Lower lobe of right lung (tissue), 2 donors: ENCODE measurements around the gene ZNF462. TPM values are rescaled to one million over a fixed set of nuclear protein-coding genes. Genes with fewer than 3 reads are reported as not detected.

Source experiments
- ATAC-seq, 2 donors: fragments of 200-7000 bp; cut with Tn5 transposase; one replicate each; pipeline ENCODE4 v1.9.1; 2020 to 2022; ENCODE audit warnings: mild to moderate bottlenecking in 2 of 2, moderate library complexity in 2 of 2
- DNase-seq: peaks from one replicate; pipeline ENCODE4 v3.0.0-alpha.2; 2020
- H3K27ac ChIP-seq: fragments of 200-600 bp; one replicate; pipeline ENCODE4 v1.8.0; 2022
- H3K27me3 ChIP-seq: fragments of 200-600 bp; one replicate; pipeline ENCODE4 v1.8.0; 2022; ENCODE audit warnings: low read depth
- H3K36me3 ChIP-seq: fragments of 200-600 bp; one replicate; pipeline ENCODE4 v1.8.0; 2022; ENCODE audit warnings: mild to moderate bottlenecking
- H3K4me1 ChIP-seq: fragments of 200-600 bp; one replicate; pipeline ENCODE4 v1.8.0; 2022
- H3K4me3 ChIP-seq: fragments of 200-600 bp; one replicate; pipeline ENCODE4 v1.8.0; 2022; ENCODE audit warnings: mild to moderate bottlenecking
- H3K9me3 ChIP-seq: fragments of 200-600 bp; one replicate; pipeline ENCODE4 v1.8.0; 2022
- intact Hi-C: fragments of 100-400 bp; cut with DNase I; formaldehyde crosslinking; loops from one replicate; pipeline ENCODE4 v1.11.0; 2022
- long read RNA-seq: library from polyadenylated mRNA; unstranded; transcript quantifications from one replicate; pipeline ENCODE4 v2.0.0, GENCODE V29; 2021
- total RNA-seq: library from RNA; stranded (reverse); fragmentation: NEBNext Ultra II Directional; extraction: Animal tissue kit (Norgen Biotek cat#: 25700); gene quantifications from one replicate; pipeline ENCODE4 v1.2.1, GENCODE V29; 2021
- TF ChIP-seq, protein P1 (sequence below): fragments of 200-600 bp; IDR thresholded peaks from one replicate; pipeline ENCODE4 v1.8.0; 2022; ENCODE audit warnings: antibody characterized with exemption, mild to moderate bottlenecking
- donor health status: DM: no; HTN: yes; CAD: no; lungs with severe emphysema.

The ZNF462 gene, protein sequence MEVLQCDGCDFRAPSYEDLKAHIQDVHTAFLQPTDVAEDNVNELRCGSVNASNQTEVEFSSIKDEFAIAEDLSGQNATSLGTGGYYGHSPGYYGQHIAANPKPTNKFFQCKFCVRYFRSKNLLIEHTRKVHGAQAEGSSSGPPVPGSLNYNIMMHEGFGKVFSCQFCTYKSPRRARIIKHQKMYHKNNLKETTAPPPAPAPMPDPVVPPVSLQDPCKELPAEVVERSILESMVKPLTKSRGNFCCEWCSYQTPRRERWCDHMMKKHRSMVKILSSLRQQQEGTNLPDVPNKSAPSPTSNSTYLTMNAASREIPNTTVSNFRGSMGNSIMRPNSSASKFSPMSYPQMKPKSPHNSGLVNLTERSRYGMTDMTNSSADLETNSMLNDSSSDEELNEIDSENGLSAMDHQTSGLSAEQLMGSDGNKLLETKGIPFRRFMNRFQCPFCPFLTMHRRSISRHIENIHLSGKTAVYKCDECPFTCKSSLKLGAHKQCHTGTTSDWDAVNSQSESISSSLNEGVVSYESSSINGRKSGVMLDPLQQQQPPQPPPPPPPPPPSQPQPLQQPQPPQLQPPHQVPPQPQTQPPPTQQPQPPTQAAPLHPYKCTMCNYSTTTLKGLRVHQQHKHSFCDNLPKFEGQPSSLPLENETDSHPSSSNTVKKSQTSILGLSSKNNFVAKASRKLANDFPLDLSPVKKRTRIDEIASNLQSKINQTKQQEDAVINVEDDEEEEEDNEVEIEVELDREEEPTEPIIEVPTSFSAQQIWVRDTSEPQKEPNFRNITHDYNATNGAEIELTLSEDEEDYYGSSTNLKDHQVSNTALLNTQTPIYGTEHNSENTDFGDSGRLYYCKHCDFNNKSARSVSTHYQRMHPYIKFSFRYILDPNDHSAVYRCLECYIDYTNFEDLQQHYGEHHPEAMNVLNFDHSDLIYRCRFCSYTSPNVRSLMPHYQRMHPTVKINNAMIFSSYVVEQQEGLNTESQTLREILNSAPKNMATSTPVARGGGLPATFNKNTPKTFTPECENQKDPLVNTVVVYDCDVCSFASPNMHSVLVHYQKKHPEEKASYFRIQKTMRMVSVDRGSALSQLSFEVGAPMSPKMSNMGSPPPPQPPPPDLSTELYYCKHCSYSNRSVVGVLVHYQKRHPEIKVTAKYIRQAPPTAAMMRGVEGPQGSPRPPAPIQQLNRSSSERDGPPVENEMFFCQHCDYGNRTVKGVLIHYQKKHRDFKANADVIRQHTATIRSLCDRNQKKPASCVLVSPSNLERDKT (N-terminal part only)
- total RNA-seq: 24.4 TPM
- long read RNA-seq, full-length matches to known transcripts: 1 of 11 reads
- long read RNA-seq, partial matches to known transcripts: 3 of 11 reads
- long read RNA-seq, other reads (novel, unspliced or antisense): 7 of 11 reads

DNA sequence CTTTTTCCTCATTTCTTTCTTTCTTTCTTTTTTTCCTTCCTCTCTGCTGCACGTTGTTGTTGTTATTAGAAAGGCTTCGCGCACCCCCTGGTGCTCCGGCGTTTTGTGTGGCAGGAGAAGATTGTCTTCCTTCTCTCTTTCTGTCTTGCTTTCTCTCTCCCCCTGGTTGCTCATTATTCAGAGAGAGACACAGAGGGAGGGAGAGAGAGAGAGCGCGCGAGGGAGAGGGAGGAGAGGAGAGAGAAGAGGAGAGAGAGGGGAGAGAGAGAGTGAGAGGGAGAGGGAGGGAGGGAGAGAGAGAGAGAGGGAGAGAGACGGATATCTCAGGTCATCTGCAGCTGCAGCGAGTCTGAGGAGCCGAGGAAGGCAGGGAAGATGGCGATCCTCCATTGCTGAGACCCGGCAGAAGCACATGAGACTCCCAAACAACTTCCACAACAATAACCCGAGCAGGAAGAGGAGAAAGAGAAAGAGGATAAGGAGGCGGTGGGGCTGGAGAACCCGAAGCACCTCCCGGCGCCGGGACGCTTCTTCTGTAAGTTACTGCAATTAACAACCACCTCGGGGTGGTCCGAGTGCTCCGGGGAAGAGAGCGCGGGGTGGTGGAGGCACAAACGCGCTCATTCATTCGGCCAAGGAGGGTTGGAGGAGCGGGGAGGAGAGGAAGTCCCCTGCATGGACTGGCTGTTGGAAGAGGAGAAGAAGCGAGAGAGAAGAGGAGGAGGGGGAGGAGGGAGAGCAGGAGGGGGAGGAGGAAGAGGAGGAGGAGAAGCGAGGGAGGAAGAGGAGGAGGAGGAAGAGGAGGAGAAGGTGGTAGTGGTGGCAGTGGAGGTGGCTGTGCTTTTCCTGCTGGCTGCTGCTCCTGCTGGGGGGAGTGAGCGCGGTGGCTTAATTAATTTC, at the start of gene ZNF462:
TSS of gene ZNF462 (plus strand) at position 346 of the 900 bp plus-strand sequence. CDS start 60,218 bp downstream, outside the sequence.
- H3K9me3 ChIP-seq: no peaks in the 10 kb centered on the region
- H3K27ac ChIP-seq: peak within 1 kb of the TSS; percentile 82
- H3K27me3 ChIP-seq: no peaks in the 10 kb centered on the region
- peak within 1 kb of the TSS; percentile 73 for H3K4me3 ChIP-seq
- H3K4me1 ChIP-seq: peaks cover 20% of the 10 kb centered on the region
- ATAC-seq (peak; percentile 36 to 40), DNase-seq (no peak)
- intact Hi-C loops: no loop called here
- no peaks in the 10 kb centered on the region for H3K36me3 ChIP-seq
- TF ChIP-seq, protein P1, sequence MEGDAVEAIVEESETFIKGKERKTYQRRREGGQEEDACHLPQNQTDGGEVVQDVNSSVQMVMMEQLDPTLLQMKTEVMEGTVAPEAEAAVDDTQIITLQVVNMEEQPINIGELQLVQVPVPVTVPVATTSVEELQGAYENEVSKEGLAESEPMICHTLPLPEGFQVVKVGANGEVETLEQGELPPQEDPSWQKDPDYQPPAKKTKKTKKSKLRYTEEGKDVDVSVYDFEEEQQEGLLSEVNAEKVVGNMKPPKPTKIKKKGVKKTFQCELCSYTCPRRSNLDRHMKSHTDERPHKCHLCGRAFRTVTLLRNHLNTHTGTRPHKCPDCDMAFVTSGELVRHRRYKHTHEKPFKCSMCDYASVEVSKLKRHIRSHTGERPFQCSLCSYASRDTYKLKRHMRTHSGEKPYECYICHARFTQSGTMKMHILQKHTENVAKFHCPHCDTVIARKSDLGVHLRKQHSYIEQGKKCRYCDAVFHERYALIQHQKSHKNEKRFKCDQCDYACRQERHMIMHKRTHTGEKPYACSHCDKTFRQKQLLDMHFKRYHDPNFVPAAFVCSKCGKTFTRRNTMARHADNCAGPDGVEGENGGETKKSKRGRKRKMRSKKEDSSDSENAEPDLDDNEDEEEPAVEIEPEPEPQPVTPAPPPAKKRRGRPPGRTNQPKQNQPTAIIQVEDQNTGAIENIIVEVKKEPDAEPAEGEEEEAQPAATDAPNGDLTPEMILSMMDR: no peak

DNA sequence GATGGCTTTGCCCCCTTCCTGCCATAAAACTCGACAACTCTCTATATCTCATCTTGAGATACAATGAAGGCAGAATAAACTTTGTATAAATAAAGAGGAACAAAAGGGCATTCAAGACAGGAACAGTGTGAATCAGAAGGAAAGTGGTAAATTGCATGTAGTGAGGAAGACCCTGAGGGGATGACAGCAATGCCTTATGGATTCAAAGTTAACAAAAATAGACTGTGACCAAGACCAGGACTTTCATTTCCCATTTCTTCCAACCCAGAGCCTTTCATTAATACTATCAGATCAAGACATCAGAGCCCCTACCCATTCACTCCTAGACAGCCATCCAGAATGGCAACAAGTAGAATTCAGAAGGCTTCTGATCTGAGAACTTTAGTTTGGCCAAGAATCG, 46.4 kb upstream of the ZNF462 start:
- Histone ChIP-seq H3K27ac (no peak overlapping the region), H3K27me3 (no peaks in the 10 kb centered on the region), H3K4me3 (no peak overlapping the region), H3K4me1 (no peaks in the 10 kb centered on the region), H3K9me3 (no peaks in the 10 kb centered on the region), H3K36me3 (no peaks in the 10 kb centered on the region)
- intact Hi-C loops: no loop called here
- no peak for DNase-seq
- TF ChIP-seq, protein P1: no peak
- no peak for ATAC-seq

DNA sequence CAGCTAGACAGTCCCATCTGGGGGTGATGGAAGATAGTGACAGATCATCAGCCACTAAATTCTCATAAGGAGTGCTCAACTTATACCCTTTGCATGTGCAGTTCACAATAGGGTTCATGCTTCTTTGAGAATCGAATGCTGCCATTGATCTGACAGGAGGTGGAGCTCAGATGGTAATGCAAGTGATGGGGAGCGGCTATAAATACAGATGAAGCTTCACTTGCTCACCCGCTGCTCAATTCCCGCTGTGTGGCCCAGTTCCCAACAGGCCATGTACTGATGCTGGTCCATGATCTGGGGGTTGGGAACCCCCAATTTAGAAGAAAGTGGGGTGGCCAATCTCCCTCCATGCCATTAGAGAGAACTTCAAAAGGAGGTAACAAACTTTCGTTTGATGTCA, 44.9 kb upstream of the ZNF462 start:
- Histone ChIP-seq H3K4me1 (no peaks in the 10 kb centered on the region), H3K36me3 (no peaks in the 10 kb centered on the region), H3K9me3 (no peaks in the 10 kb centered on the region), H3K4me3 (no peak overlapping the region), H3K27me3 (no peaks in the 10 kb centered on the region), H3K27ac (no peak overlapping the region)
- ATAC-seq: no peak
- intact Hi-C loops: no loop called here
- TF ChIP-seq, protein P1: no peak
- DNase-seq: no peak

DNA sequence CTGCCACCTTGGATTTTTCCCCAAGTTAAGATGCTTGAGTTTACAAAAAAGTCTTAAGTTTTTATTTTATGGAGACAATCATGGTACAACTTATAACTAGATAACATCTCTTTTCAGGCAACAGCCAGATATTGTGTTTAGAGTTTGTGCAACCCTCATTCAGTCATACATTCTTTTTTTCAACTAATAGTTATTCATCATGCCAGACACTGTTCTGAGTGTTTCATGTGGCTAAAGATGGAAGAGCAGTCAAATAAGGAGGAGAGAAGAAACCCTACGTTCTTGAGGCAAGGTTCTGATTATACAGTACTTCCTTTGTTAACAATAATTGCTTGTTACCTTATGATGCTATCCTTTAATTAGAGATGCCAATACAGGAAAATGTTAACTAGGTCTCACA, 42.1 kb upstream of the ZNF462 start:
- TF ChIP-seq, protein P1: no peak
- ATAC-seq (no peak), DNase-seq (no peak)
- Histone ChIP-seq H3K9me3 (no peaks in the 10 kb centered on the region), H3K4me1 (no peaks in the 10 kb centered on the region), H3K36me3 (no peaks in the 10 kb centered on the region), H3K4me3 (no peak overlapping the region), H3K27me3 (no peaks in the 10 kb centered on the region), H3K27ac (no peak overlapping the region)
- intact Hi-C loops: no loop called here
